Colonic mucosa (tissue), 4 donors: Measurements from ENCODE around the gene LTB4R2. TPM values are rescaled to one million over a fixed set of nuclear protein-coding genes. Genes with fewer than 3 reads are reported as not detected.

Source experiments
- DNase-seq: peaks from one replicate; pipeline ENCODE4 v3.0.0-alpha.2; 2020
- H3K27ac ChIP-seq: fragments of 200-600 bp; one replicate; pipeline ENCODE4 v1.8.0; 2021
- H3K27me3 ChIP-seq: fragments of 200-600 bp; one replicate; pipeline ENCODE4 v1.8.0; 2021
- H3K36me3 ChIP-seq: fragments of 200-600 bp; one replicate; pipeline ENCODE4 v1.8.0; 2021
- H3K4me1 ChIP-seq: fragments of 200-600 bp; one replicate; pipeline ENCODE4 v1.8.0; 2021; ENCODE audit warnings: mild to moderate bottlenecking
- H3K4me3 ChIP-seq: fragments of 200-600 bp; one replicate; pipeline ENCODE4 v1.8.0; 2021
- H3K9ac ChIP-seq, 2 donors: one replicate each; pipeline ENCODE4 v1.7.0; 2013; ENCODE audit warnings: control low read depth in 2 of 2, low read depth in 2 of 2, low read length in 2 of 2
- H3K9me3 ChIP-seq: fragments of 200-600 bp; one replicate; pipeline ENCODE4 v1.8.0; 2021
- CTCF ChIP-seq: fragments of 200-600 bp; IDR thresholded peaks from one replicate; pipeline ENCODE4 v1.8.0; 2022; ENCODE audit warnings: antibody characterized with exemption, mild to moderate bottlenecking
- intact Hi-C: fragments of 100-400 bp; cut with DNase I; formaldehyde crosslinking; loops from one replicate; pipeline ENCODE4 v1.14.1; 2022
- total RNA-seq, 2 donors: library from RNA; stranded (reverse); fragmentation: NEBNext Ultra II Directional in 1 of 2; extraction: Animal tissue kit (Norgen Biotek cat#: 25700) in 1 of 2; gene quantifications; one replicate each; pipeline ENCODE4 v1.2.1, GENCODE V29; 2021
- donor health status: healthy.
- donor health status: DM: no; HTN: no; CAD: no.
- donor health status: DM: no; HTN: no; CAD: no.

The LTB4R2 gene
- total RNA-seq, 2 donors from 2014 or later = 2.7 to 7.8 TPM

DNA sequence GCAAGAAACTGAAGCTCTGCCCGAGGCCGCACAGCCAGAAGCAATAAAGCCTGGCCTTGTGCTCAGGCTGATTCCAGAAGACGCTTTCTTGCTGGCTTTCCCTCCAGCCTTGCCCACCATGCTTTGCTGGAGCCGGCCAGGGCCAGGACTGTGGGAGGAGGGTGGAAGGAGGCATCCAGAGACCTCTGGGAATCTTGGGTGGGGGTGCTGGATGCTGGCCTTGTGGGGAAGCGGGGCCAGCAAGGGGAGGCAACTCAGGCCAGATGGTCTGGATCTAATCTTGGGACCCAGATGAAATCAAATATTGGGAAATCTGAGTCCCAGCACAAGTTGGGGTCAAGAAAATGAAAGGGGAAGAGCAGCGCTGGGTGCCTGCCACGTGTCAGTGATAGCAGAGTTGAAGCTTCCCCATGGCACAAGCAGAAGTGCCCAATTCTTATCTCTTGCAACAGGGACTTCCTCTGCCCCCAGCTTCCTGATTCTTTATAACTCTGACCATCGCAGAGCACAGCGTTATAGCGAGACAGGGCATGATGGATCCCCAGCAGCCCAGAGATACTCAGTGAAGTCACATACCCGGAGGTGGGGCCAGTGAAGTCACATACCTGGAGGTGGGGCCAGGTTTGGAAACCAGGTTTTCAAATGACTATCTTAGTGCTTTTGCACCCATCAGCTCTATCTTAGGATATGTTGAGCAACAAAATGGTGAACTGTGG lies 32.2 kb upstream of the LTB4R2 start:
- H3K4me3 ChIP-seq = no peak overlapping the region
- no peaks in the 10 kb centered on the region for H3K36me3 ChIP-seq
- H3K4me1 ChIP-seq = no peaks in the 10 kb centered on the region
- intact Hi-C loops = no loop called here
- no peak overlapping the region for H3K9ac ChIP-seq
- TF ChIP-seq CTCF = no peak
- peak; percentile 29 for DNase-seq
- H3K27ac ChIP-seq = peak overlapping the region; percentile 52
- no peaks in the 10 kb centered on the region for H3K27me3 ChIP-seq
- H3K9me3 ChIP-seq = no peaks in the 10 kb centered on the region

DNA sequence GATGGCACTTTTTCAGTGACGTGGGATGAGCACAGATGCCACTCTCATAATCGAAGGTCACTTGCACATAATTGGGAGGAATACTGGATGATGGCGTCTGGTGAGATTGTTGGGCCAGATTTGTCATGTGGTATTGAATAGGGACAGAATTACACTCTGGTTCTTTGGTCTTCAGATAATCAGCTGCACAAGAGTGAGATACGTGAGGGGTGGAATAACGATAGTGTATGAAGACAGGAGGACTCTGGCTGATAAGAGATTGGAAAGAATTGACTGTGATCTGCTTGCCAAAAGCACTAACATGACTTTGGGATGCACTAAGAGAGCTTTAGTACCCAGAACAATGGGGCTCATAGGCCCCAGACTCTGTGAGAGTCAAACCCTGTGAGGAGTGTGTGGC lies 31.5 kb upstream of the LTB4R2 start:
- intact Hi-C loops = no loop called here
- Histone ChIP-seq H3K4me1 (no peaks in the 10 kb centered on the region), H3K27ac (no peak overlapping the region)

GRCh38 chr14:24279301-24280186 lies 30.4 kb upstream of the LTB4R2 start:
- intact Hi-C loops = no loop called here
- no peak overlapping the region for H3K27ac ChIP-seq
- DNase-seq = no peak

More for the DNA sequence above, 31.5 kb upstream of the LTB4R2 start:
- TF ChIP-seq CTCF = no peak
- Histone ChIP-seq H3K4me3 (no peak overlapping the region), H3K36me3 (no peaks in the 10 kb centered on the region), H3K9ac (no peak overlapping the region), H3K27me3 (no peaks in the 10 kb centered on the region), H3K9me3 (no peaks in the 10 kb centered on the region)
- no peak for DNase-seq

DNA sequence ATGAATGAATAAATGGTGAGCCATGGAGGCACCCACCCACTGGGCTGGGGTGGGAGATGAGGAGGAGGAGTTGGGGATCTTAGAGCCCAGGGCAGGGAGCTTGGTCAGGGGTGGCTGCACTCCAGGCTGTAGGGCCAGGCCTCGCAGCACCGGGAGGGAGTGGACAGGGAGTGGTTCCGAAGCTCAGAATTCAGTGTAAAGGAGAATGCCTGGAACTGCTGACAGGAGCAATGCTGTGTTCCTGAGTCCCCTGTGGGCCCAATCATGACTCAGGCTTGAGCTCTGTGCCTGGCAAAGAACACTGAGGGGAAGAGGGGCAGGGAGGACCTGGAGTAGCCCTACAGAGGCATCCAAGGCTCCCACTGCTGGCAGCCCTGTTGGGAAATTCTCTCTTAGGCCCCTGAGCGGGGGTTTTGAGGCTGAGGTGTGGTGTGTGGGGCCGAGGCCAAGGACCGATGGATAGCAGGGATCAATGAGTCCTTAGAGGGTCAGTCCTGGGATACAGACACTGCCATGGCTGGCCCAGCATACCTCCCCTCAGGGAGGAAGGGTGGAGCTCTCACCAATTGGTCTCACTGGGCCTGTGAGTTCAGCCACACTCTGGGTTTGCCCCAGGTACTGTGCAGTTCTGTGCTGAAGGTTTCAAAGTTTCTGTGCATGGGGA lies 29.0 kb upstream of the LTB4R2 start:
- DNase-seq = no peak
- H3K4me3 ChIP-seq = no peak overlapping the region
- no peak overlapping the region for H3K9ac ChIP-seq
- no peaks in the 10 kb centered on the region for H3K4me1 ChIP-seq
- no peaks in the 10 kb centered on the region for H3K9me3 ChIP-seq
- no peak overlapping the region for H3K27ac ChIP-seq
- no peak for TF ChIP-seq CTCF
- no peaks in the 10 kb centered on the region for H3K36me3 ChIP-seq
- intact Hi-C loops = no loop called here
- H3K27me3 ChIP-seq = no peaks in the 10 kb centered on the region

More at GRCh38 chr14:24279301-24280186, 30.4 kb upstream of the LTB4R2 start:
- Histone ChIP-seq H3K4me1 (no peaks in the 10 kb centered on the region), H3K9me3 (no peaks in the 10 kb centered on the region), H3K36me3 (no peaks in the 10 kb centered on the region), H3K9ac (no peak overlapping the region), H3K4me3 (no peak overlapping the region), H3K27me3 (no peaks in the 10 kb centered on the region)
- no peak for TF ChIP-seq CTCF

DNA sequence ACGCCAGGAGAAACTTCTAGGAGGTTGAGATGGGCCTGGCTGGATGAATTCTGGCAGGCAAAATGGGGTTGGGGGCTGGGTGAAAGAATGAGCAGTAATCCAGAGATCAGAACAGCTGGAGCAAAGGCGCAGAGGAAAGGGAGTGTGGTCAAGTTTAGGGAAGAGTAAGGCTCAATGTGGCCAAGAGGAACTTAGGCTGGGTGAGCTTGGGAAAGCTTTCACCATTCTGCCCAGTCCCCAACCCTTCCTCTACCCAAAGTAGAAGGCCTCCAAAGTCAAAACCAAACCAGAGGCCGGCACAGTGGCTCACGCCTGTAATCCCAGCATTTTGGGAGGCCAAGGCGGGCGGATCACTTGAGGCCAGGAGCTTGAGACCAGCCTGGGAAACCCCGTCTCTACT lies 28.3 kb upstream of the LTB4R2 start:
- no peak for TF ChIP-seq CTCF
- Histone ChIP-seq H3K4me1 (no peaks in the 10 kb centered on the region), H3K4me3 (no peak overlapping the region), H3K9ac (no peak overlapping the region), H3K9me3 (no peaks in the 10 kb centered on the region), H3K27me3 (no peaks in the 10 kb centered on the region), H3K27ac (no peak overlapping the region), H3K36me3 (no peaks in the 10 kb centered on the region)
- DNase-seq = no peak
- intact Hi-C loops = no loop called here
